ENCODE results near the gene RAVER1. TPM values are rescaled to one million over a fixed set of nuclear protein-coding genes. Genes with fewer than 3 reads are reported as not detected.

RAVER1 gene
- total RNA-seq, 1 experiment from 2014 or later, result 86.9 TPM

- TF ChIP-seq ZSCAN18 (CRISPR knock-in tag; IDR thresholded peaks at IDR 0.05) (no peak), TP53 (CRISPR knock-in tag; IDR thresholded peaks at IDR 0.05) (no peak), ZNF671 (CRISPR knock-in tag; IDR thresholded peaks at IDR 0.05) (no peak), ZNF263 (CRISPR knock-in tag; IDR thresholded peaks at IDR 0.05; ENCODE audit: low read depth) (no peak), SMAD4 (CRISPR knock-in tag; IDR thresholded peaks at IDR 0.05) (0 out of 2 replicates have a peak, but pooled peaks have one; percentile 39), STAT6 (CRISPR knock-in tag; conservative IDR thresholded peaks at IDR 0.05; ENCODE audit: low read depth) (no peak), USF1 (CRISPR knock-in tag; IDR thresholded peaks at IDR 0.05) (peak; percentile 17; the same call in 1 of the 2 replicates), MAX (CRISPR knock-in tag; IDR thresholded peaks at IDR 0.05) (peak; percentile 87), ERG (CRISPR knock-in tag; IDR thresholded peaks at IDR 0.05) (no peak), PREB (CRISPR knock-in tag; IDR thresholded peaks at IDR 0.05; ENCODE audit: borderline replicate concordance) (no peak), SMAD3 (CRISPR knock-in tag; IDR thresholded peaks at IDR 0.05; ENCODE audit: borderline replicate concordance) (no peak), MLX (CRISPR knock-in tag; IDR thresholded peaks at IDR 0.05) (no peak), ZNF416 (CRISPR knock-in tag; IDR thresholded peaks at IDR 0.05) (no peak), ZBTB43 (CRISPR knock-in tag; IDR thresholded peaks at IDR 0.05) (no peak), ATF1 (CRISPR knock-in tag; IDR thresholded peaks at IDR 0.05) (no peak), MYBL2 (CRISPR knock-in tag; IDR thresholded peaks at IDR 0.05) (no peak), AFF4 (CRISPR knock-in tag; IDR thresholded peaks at IDR 0.05; ENCODE audit: borderline replicate concordance) (no peak), NFATC4 (CRISPR knock-in tag; IDR thresholded peaks at IDR 0.05) (no peak), SP1 (CRISPR knock-in tag; conservative IDR thresholded peaks at IDR 0.05) (peak; percentile 92), NFE2L1 (CRISPR knock-in tag; IDR thresholded peaks at IDR 0.05) (no peak), GABPB1 (CRISPR knock-in tag; IDR thresholded peaks at IDR 0.05) (no peak)
These were observed 20.6 kb upstream of the RAVER1 start (continued) for GRCh38 chr19:10353793-10354391.

All from WTC11 (cell line).